ENCODE data around the gene KCNMA1.

KCNMA1 gene

DNA sequence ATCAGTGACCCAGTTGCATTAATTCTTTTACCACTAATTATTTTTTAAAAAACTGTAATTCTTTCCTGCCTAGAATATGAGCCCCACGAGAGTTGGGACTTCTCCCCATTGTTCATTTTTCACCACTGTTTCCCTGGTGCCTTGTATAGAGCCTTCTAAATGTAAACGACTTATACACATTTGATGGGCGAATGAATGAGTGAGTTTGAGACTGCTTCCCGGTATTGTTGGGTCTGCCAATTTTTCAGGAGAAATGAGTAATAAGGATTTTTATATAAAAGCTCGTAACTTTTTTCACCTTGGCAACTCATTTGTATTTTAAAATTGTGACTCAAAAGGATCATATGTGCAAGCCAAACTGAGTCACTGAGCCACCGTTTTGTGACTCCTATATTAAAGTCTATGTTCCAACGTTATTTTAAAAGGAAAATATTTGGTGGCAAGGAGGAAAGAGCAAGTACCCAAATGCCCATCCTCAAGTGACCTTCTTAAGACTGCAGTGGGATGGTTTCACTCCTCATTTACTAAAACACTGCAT is 621.3 kb downstream of the KCNMA1 start:
- DNase-seq (ENCODE audit: low spot score) = no peak

DNA sequence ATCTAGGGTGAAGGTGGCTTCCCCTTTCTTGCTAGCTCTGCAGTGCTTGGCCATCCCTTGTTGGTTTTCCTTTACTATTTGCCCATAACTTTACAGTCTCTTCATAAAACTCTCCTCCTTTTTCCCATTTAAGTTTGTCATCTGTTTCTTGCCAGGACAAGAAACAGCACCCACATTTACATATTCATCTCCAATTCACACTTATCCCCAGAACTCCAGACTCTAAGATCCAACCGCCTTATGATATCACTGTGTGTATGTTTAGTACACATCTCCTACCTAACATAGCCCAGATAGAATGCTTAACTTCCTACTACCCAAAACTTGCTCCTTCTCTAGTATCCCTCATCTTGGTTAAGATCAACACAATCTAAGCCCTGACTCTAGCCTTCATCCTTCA is 622.2 kb downstream of the KCNMA1 start:
- DNase-seq (ENCODE audit: low spot score) = no peak

DNA sequence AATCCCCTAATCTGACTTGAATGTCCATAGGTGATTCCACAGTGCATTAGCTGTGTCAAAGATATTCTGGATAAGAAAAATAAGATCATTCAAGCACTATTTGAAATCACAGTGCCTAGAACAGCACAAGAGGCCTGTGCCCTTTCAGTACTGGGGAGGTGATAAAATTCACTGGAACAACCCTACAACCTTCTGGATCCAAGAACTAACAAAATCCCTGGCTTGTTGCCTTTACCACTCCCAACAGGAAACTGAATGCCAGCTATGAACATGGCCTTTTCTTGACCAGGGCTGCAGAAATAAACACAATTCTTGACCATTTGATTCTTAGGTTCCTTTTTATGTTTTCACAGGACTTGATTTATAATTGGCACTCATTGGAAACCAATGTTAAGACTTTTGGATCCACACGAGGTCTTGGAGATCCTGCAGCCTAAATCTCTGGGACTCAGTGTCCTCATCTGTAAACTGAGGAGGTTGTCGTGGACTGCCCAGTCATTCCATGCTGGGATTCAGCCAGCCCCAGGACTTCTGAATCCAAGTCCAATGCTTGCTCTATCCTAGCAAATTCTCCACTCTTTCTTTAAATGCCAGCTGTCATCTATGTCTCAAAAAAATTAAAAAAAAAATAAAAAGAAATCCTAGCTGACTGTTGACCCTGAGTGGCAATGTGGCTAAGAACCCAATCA is 624.7 kb downstream of the KCNMA1 start:
- no peak for DNase-seq (ENCODE audit: low spot score)

DNA sequence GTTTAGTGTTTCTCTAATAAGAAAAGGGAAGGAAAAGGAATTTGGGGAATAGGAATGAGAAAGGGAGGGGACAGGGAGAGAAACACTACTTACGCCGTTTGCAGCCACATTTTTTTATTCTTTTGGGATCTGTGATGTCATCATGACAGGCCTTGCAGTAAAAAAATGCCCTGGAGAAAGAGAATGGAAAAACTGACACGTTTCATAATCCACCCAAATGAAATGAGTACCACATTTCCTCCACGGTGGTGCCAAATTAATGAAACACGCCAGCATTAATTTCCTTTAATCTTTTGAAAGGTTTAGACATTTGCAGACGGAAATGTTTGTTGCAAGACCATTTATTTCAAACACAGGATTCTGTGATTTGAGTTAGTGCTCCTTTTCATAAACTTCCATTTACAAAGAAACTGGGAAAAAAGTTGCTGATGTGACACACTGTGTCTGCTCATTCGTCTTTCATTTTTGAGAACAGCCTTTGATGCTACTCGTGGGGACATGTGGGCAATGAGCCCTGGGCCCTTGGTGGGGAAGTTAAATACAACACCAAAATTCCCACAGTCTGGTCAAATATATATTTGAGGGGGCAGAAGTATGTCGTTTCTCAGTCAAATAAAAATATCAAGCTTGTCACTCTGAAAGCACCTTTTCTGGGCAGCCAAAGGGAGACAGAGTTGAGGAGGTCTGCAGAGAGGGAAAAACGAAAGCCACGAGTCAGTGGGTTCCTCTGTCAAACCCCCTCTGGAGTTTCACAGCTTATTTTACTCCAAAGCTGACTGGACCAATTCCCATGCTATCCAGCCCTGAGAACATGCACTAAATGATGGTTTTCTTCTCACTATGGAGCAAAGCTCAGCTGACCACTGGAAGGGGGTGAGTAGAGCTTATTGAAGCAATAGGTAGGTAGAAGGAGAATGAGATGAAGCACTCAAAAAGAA is 625.5 kb downstream of the KCNMA1 start:
- DNase-seq (ENCODE audit: low spot score) = no peak

DNA sequence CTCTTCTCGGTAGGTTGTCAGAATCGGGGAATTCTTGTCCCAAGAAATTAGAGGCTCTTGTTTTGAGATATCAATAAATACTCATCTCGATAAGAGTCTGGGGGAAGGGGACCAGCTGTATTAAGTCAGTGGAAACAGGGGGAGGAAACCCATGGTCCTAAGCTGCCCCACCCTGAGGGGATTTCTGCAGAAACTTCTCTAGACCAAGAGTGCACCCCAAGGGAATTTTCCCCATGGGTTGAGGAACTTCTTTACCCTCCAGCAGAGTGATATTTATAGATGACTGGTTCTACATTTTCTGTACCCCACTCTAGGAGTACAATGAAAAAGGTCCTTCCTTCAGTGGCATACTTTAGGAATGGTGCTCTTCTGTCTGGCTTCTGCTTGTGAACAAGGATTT is 627.2 kb downstream of the KCNMA1 start:
- DNase-seq (ENCODE audit: low spot score) = no peak

DNA sequence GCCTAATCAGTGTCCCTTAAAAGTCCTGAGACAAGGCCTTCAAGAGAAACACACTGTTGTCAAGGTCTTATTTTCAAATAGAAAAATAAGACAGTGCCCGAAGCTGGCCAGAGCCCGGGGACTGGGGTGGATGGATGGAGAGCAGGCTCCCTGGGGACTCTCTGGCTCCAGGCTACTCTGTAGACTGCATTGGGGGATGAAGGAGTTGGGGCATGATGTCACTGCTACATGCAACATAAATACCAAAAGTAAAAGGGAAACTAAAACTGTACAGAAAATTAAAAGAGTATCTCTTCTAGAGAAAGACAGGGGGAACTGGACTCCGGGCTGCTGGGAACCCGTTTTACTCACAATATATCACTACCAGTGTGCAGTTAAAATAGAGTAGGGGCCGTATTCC is 629.8 kb downstream of the KCNMA1 start:
- no peak for DNase-seq (ENCODE audit: low spot score)

DNA sequence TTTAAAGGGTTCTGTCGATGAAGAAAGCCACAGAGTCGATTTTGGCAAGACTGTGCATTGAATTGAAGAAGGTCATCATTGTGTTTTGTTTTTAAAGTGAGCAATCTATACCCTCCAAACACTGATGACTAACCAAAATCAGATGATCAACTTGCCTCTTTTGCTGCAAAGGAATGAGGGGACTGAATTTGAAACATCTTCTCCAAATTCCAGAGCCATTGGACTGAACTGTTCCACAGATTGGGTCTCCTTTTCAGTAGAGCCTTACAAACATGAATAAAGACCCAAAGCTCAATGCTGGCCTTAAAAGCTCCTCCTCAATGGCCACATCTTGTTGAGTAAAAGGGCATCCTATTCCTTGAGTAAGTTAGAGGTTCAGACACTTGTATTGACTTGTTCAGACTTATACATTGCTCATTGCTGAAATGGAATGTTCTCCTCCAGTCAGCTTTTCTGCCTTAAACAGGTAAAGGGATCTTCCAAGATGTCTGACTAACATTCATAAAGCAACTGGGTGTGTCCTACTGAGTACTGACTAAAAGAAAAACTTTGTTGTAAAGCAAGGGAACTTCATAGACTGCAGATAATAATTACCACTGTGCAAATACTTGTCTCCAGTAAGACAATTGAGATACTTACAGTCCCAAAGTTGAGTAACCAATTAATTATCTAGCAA is 630.6 kb downstream of the KCNMA1 start:
- DNase-seq (ENCODE audit: low spot score) = no peak

DNA sequence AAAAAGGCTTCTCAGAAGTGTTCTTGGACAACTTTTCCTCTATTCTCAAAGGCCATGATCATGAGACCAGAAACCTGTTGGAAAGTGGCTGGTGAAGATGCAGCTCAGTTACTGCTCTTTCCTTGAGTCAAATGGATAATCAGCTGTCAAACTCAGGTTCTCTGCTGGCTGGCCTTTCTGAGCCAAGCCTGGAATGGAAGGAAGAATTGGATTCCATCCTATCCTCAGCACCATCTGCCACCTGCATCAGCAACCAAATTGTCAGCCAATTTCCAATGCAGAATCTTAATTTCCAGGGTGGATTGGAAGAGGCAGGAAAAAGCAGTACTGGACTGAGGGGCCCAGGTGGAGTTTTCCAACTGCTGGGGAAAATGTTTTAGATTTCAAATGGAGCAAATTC is 631.7 kb downstream of the KCNMA1 start:
- no peak for DNase-seq (ENCODE audit: low spot score)

DNA sequence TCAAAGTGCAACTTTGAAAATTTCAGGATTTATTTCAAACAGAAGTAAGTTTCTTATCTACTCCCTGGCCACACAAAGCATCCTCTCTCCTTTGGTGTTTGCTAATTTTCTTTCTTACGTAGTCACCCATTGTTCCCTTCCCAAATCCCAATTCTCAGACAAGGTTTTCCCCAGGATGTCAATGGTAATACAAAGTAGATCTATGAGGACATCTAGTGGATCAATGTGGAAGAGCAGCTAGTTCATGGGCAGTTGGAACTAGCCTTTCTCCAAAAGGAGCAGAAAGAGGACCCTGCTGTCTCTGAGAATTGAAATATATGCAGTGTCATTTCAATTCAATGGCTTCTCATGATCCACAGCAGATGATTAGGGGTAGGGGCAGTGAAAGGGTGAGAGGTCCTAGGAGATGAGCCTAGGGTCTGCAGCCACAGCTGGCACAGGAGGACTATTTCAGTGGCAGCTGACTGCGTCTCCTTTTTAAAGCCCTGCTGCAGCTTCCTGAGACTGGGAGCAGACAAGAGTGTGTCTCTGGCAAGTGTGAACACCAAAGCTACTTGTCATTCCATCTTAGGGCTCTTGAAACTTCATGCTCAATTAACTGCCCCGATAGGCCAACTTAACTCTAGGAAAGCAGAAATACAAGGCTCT is 632.6 kb downstream of the KCNMA1 start:
- DNase-seq (ENCODE audit: low spot score) = peak; percentile 53

DNA sequence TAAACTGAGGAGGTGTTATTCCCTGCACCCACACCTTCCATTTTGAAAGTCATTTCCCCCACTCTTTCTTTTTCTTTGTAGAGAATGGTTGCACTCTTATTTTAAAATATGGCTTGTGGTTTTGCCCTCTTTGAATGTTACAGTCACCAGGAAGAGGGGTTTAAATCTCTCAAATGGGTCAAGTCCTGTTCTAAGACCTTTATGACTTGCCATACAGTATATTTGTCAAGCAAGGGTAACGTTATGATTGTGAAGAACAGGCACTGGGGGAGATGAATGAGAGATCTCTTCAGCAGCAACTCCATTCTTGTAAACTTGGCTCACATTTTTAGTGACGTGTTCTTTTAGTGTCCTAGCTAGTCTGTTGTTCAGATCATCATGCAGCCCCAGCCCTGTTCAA is 634.7 kb downstream of the KCNMA1 start:
- no peak for DNase-seq (ENCODE audit: low spot score)

DNA sequence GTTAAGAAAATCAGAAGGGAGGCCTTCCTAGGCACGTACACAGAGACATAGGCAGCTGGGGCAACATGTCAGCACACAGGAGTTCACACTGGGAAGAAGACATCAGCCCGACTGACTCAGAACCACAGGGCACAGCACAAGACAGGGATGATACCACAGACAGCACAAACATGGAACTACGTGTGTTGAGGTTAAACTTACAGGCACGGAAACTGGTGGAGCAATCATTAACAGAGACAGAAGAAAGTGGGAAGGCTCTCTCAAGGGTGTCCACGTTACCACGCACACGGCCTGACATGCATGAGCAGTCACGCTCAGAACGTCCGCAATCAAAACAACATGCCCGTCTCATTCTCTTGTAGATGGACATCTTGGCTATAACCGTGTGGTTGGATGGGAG is 636.4 kb downstream of the KCNMA1 start:
- no peak for DNase-seq (ENCODE audit: low spot score)

DNA sequence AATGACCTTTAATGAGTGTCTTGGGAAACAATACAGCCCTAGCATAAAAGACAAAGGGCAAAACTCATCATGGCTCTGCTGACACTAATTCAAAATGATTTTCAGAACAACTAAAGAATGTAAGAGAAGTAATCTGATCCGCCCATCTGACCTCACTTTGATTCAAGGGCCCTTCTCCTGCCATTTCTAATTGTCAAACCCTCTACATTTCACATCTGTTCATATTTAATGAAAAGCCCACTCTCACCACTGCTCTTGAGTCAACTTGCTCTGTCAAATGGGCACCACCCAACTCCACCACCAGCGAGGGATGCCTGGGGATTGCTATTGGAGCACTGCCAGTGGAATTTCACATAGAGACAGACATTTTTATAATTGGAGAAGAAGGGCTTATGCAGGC is 639.2 kb downstream of the KCNMA1 start:
- DNase-seq (ENCODE audit: low spot score) = no peak

DNA sequence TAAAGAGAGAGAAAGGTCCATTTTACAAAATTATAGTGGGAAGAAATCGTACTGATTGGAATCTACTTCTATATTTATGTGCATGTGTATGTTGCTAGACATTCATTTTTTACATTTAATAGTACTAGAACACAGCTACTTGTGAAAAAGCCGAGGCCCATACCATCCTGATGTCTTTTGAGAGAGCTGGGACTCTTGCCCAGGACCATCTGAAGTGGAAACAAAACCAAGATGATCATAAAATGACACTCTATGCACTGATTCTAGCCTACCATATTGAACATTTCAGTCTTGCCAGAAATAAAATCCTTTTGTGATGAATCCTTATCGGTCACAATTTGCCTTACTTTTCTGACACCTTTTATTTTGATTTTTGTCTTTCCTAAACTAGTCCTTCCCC is 640.0 kb downstream of the KCNMA1 start:
- DNase-seq (ENCODE audit: low spot score) = no peak

DNA sequence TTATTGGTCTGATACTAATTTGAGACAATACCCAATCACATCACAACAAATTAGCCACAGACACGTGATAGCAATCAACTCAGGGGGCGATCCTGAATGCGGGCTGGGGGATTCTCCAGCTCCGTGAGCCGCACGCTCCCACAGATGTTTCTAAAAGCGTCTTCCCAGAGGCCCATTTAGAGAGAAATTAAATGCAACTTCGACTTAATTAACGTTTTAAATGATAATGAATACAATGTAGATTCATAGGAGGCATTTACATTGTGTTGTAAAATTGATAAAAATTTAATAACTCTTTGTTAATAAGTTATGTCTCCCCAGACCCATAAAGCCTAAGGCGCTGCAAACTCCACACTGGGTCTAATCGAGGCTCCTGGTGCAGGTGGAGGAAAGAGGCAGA is 642.6 kb downstream of the KCNMA1 start:
- DNase-seq (ENCODE audit: low spot score) = no peak

DNA sequence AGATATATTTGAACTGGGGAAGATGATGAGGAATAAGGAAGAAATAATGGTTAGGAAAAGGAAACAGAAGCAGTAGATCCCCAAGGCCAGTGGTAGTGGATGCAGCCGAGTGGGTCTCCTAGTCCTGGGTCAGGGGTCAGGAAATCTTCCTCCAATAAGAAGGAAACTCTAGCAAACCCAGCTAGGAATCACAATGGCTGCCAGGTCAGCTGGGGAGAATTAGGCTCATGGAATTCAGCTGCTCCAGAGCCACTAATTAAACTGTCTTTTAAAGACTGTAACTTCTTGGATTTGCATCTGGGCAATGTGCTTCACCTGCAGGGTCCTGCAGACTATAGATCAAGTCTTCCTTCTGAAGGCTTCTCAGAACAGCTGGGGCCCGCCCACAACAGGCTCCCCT is 644.4 kb downstream of the KCNMA1 start:
- DNase-seq (ENCODE audit: low spot score) = no peak

DNA sequence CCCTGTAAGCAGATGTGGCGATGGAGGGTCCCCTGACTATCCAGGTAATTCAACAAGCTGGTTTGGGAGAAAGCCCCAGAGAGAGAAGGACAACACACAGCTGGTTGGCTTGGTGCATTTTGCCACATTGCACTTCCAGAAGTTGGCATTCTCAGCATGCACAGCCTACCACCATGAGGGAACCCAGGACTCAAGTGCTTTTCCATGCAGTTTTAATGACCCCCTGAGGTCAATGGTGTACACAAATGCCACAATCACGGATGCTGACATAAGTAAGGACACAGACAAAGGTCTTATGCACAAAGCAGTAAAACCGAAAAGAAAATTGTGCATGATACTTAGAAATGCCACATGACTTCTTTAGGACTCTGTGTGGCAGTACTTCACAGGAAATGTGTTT is 645.1 kb downstream of the KCNMA1 start:
- DNase-seq (ENCODE audit: low spot score) = no peak

DNA sequence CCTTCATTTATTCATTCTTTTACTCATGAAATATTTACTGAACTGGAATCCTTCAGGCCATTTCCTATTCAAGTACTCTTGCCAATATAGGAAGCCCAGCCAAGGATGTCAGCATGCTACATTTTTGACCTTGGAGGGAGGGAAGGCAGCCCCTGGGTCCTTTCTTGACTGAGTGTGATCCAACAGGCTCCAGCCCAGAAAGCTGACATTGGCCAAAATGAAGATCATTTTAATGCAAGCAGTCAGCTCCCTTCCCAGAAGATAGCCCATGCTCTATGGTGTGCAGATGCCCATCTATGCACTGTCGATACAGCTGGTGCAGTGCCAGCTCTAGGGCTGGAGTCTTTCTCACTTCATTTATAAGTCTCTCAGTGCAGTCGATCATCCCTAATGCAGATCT is 646.0 kb downstream of the KCNMA1 start:
- no peak for DNase-seq (ENCODE audit: low spot score)

DNA sequence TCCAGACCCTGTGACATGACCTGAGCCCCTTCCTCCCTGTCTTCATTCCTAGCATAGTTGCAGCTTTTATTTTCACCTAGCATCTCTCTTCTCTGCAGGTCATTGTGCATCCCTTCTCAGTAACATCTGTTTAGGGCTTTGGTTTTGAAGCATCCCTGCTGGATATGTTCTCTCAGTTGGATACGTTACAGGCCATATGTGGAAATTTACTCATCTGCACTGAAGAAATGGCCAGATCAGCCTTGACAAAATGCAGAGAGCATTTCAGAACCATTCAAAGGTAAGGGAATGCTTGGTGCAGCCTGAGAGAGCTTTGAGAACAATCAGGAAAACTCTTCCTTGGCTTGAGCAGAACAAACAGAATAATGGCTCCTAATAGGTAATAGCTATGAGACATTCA is 647.0 kb downstream of the KCNMA1 start:
- DNase-seq (ENCODE audit: low spot score) = no peak

DNA sequence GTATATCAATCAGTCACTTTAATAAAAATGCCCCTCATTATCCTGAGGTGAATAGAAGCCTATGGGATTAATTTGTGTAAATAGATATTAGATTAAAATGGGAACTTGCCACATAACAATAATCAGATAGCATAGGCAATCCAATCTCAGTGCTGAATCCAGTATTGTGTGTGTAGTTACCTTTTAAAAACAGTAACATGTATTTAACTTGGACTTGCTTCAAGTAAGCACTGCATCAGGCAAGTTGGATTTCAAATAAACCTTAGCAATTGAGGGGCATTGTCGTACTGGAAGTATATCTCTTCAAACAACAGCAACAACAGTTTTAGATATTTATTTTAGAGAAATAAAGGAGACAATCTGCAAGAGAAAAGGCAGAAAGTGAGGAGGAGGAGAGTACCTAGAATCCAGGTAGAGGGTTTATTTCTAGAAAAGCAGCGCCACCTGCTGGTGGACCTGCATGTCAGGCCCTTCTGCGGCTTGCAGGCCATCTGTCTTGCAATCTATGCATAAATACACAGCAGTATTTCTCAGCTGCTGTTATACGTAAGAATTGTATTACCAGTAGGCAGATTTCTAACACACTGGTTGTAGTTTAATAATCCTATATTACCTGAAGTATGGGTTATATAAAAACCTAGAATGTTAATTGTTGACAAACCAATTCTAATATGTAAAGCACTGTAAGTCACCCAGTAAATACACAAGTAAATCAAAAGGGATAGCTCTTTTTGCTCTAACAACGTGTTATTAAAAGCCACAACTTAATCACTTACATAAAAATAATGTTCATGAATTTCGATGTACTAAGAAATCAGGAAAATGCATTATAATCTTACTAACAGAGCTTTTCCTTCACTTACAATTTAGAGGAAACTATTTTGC is 652.8 kb downstream of the KCNMA1 start:
- DNase-seq (ENCODE audit: low spot score) = peak; percentile 56

DNA sequence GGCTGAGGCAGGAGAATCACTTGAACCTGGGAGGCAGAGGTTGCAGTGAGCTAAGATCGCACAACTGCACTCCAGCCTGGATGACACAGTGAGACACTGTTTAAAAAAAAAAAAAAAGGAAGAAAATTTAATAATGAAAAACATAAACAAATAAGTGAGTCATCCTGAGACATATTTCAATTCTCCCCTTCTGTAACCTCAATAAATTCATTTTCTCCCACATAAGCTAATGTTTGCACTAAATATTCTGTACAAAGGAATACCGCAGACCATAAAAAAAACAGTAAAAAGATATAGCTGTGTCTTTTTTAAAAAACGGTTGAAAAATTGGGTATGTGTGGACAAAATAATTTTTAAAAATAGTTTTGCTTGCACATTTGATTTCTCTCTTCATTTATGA is 654.0 kb downstream of the KCNMA1 start:
- no peak for DNase-seq (ENCODE audit: low spot score)

DNA sequence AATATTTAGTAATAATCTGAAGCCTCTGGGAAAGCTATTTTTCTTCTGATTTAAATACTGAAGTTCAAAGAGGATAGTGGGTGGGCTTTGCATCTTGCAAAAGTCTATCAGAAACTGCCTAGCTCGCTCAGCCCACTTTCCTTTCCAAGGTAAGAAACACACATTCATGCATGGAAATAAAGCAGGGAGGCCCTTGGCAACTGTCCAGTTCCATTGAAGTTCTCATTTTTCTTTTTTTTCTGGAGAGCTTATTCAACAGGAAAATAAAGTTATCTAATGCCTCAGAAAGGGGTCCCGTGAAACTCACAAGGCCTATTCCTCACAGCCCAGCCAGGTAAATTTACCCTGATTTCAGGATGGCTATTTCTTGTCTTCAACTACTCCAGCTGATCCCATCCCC is 654.9 kb downstream of the KCNMA1 start:
- no peak for DNase-seq (ENCODE audit: low spot score)
